Liver (tissue), 3 donors: ENCODE data around the gene KRR1.

Experiments used
- ATF3 ChIP-seq: IDR thresholded peaks from 2 replicates; pipeline ENCODE4 v1.6.1; 2016; ENCODE audit warnings: antibody characterized with exemption
- CTCF ChIP-seq: fragments of 150-350 bp; IDR thresholded peaks from 2 replicates; pipeline ENCODE4 v1.5.1; 2017; ENCODE audit warnings: improper control_type of control experiment, low read depth, low read length; ENCODE audit not compliant: missing input control
- EGR1 ChIP-seq, 2 donors: IDR thresholded peaks; 2 replicates each; pipeline ENCODE4 v1.6.1; 2016 to 2018; ENCODE audit warnings: antibody characterized with exemption in 2 of 2, low read depth in 2 of 2
- GABPA ChIP-seq, 2 donors: IDR thresholded peaks in 1 of 2; conservative IDR thresholded peaks in 1 of 2; 2 replicates each; pipeline ENCODE4 v1.6.1; 2016; ENCODE audit warnings: antibody characterized with exemption in 2 of 2, mild to moderate bottlenecking in 1 of 2, moderate library complexity in 1 of 2
- HNF4G ChIP-seq: IDR thresholded peaks from 2 replicates; pipeline ENCODE4 v1.6.1; 2016; ENCODE audit warnings: antibody characterized with exemption
- JUND ChIP-seq, 2 donors: IDR thresholded peaks; 2 replicates each; pipeline ENCODE4 v1.6.1; 2016; ENCODE audit warnings: antibody characterized with exemption in 2 of 2
- MAX ChIP-seq: IDR thresholded peaks from 2 replicates; pipeline ENCODE4 v1.6.1; 2016; ENCODE audit warnings: antibody characterized with exemption
- RAD21 ChIP-seq, 2 donors: IDR thresholded peaks; 2 replicates each; pipeline ENCODE4 v1.6.1; 2016; ENCODE audit warnings: antibody characterized with exemption in 2 of 2, mild to moderate bottlenecking in 2 of 2
- REST ChIP-seq: IDR thresholded peaks from 2 replicates; pipeline ENCODE4 v1.6.1; 2016; ENCODE audit warnings: antibody characterized with exemption, mild to moderate bottlenecking
- RXRA ChIP-seq, 2 donors: IDR thresholded peaks; 2 replicates each; pipeline ENCODE4 v1.6.1; 2017 to 2018; ENCODE audit warnings: antibody characterized with exemption in 2 of 2, mild to moderate bottlenecking in 1 of 2
- SP1 ChIP-seq: IDR thresholded peaks from 2 replicates; pipeline ENCODE4 v1.6.1; 2018; ENCODE audit warnings: antibody characterized with exemption, mild to moderate bottlenecking
- TAF1 ChIP-seq: conservative IDR thresholded peaks from 2 replicates; pipeline ENCODE4 v1.6.1; 2016; ENCODE audit warnings: antibody characterized with exemption, mild to moderate bottlenecking
- YY1 ChIP-seq: IDR thresholded peaks from 2 replicates; pipeline ENCODE4 v1.6.1; 2016; ENCODE audit warnings: antibody characterized with exemption, mild to moderate bottlenecking
- ZBTB33 ChIP-seq: IDR thresholded peaks from 2 replicates; pipeline ENCODE4 v1.6.1; 2016; ENCODE audit warnings: antibody characterized with exemption
- donor health status: healthy.
- donor health status: healthy.

GRCh38 chr12:75542942-75543341, 31.5 kb upstream of the KRR1 start:
- TF ChIP-seq CTCF (no peak), YY1 (no peak), MAX (no peak), SP1 (no peak), RXRA (IDR thresholded peaks at IDR 0.05) (no peak), GABPA (IDR thresholded peaks at IDR 0.05 in 1 of 2, conservative IDR thresholded peaks at IDR 0.05 in 1 of 2) (no peak), ZBTB33 (no peak), TAF1 (no peak), REST (no peak), RAD21 (IDR thresholded peaks at IDR 0.05) (no peak), ATF3 (no peak), EGR1 (IDR thresholded peaks at IDR 0.05; ENCODE audit: low read depth in 2 of 2) (no peak), JUND (IDR thresholded peaks at IDR 0.05) (no peak), HNF4G (no peak)
